GM19438 (cell line): ENCODE measurements around the gene CLEC18A.

ENCODE experiments used
- ATAC-seq: cut with Tn5 transposase; IDR thresholded peaks from one replicate; pipeline ENCODE4 v1.9.1; 2021; ENCODE audit warnings: low read depth; ENCODE audit not compliant: unreplicated experiment

The CLEC18A gene

GRCh38 chr16:69929480-69929879 is 21.7 kb upstream of the CLEC18A start:
- ATAC-seq, result no peak

GRCh38 chr16:69930117-69930776 is 20.9 kb upstream of the CLEC18A start:
- ATAC-seq, result no peak

- ATAC-seq, result no peak
Measured at GRCh38 chr16:69931631-69932030, 19.5 kb upstream of the CLEC18A start.

- ATAC-seq, result no peak
Measured at GRCh38 chr16:69932228-69932627, 18.9 kb upstream of the CLEC18A start.

GRCh38 chr16:69932691-69933392 is 18.3 kb upstream of the CLEC18A start:
- no peak for ATAC-seq

GRCh38 chr16:69934044-69934443 is 17.1 kb upstream of the CLEC18A start:
- ATAC-seq, result no peak

GRCh38 chr16:69934751-69935150 is 16.4 kb upstream of the CLEC18A start:
- no peak for ATAC-seq

- no peak for ATAC-seq
Measured at GRCh38 chr16:69935278-69935711, 15.8 kb upstream of the CLEC18A start.

- no peak for ATAC-seq
Measured at GRCh38 chr16:69935740-69936139, 15.4 kb upstream of the CLEC18A start.

GRCh38 chr16:69936252-69936651 is 14.9 kb upstream of the CLEC18A start:
- ATAC-seq, result no peak

GRCh38 chr16:69936751-69937211 is 14.4 kb upstream of the CLEC18A start:
- no peak for ATAC-seq

GRCh38 chr16:69937465-69937951 is 13.6 kb upstream of the CLEC18A start:
- no peak for ATAC-seq

GRCh38 chr16:69938981-69939820 is 11.9 kb upstream of the CLEC18A start:
- no peak for ATAC-seq

- no peak for ATAC-seq
Measured at GRCh38 chr16:69939821-69940585, 11.1 kb upstream of the CLEC18A start.

GRCh38 chr16:69940676-69941075 is 10.5 kb upstream of the CLEC18A start:
- ATAC-seq, result no peak

- ATAC-seq, result no peak
Measured at GRCh38 chr16:69941251-69942098, 9.7 kb upstream of the CLEC18A start.

GRCh38 chr16:69942099-69942491 is 9.0 kb upstream of the CLEC18A start:
- no peak for ATAC-seq

GRCh38 chr16:69942627-69943170 is 8.4 kb upstream of the CLEC18A start:
- ATAC-seq, result no peak
